K562 (cell line): ENCODE measurements around the gene PPL. TPM values are rescaled to one million over a fixed set of nuclear protein-coding genes. Genes with fewer than 3 reads are reported as not detected.

ENCODE experiments used
- ARHGAP35 ChIP-seq: fragments of 450-650 bp; IDR thresholded peaks from 2 replicates; pipeline ENCODE4 v1.6.1; 2018; ENCODE audit not compliant: partially characterized antibody
- BDP1 ChIP-seq: IDR thresholded peaks from 3 replicates; pipeline ENCODE4 v1.6.1; 2011; ENCODE audit not compliant: insufficient read length, insufficient read depth
- CAMTA2 ChIP-seq: fragments of 250-450 bp; sonication (Bioruptor Pico); conservative IDR thresholded peaks from 2 replicates; pipeline ENCODE4 v1.5.1; 2022
- FOXP1 ChIP-seq: sonication (generic); formaldehyde crosslinking; IDR thresholded peaks from 2 replicates; pipeline ENCODE4 v1.8.0; 2022; ENCODE audit warnings: mild to moderate bottlenecking, missing genetic modification reagents
- GABPB2 ChIP-seq: fragments of 250-450 bp; sonication (Bioruptor Pico); conservative IDR thresholded peaks from 2 replicates; pipeline ENCODE4 v1.5.1; 2021; ENCODE audit warnings: mild to moderate bottlenecking
- HNRNPH1 ChIP-seq: fragments of 200-400 bp; formaldehyde crosslinking; optimal IDR thresholded peaks from 2 replicates; pipeline ENCODE3; 2017; ENCODE audit warnings: low read depth, mild to moderate bottlenecking, low read length, moderate library complexity
- HSF4 ChIP-seq: fragments of 250-450 bp; sonication (Bioruptor Pico); IDR thresholded peaks from 2 replicates; pipeline ENCODE4 v2.1.2; 2022; ENCODE audit warnings: mild to moderate bottlenecking, moderate library complexity, borderline replicate concordance
- KLF10 ChIP-seq: fragments of 250-450 bp; sonication (Bioruptor Pico); IDR thresholded peaks from 2 replicates; pipeline ENCODE4 v1.6.1; 2021; ENCODE audit warnings: matching md5 sums
- MAFG ChIP-seq: fragments of 450-650 bp; conservative IDR thresholded peaks from 2 replicates; pipeline ENCODE4 v1.6.1; 2016; ENCODE audit warnings: missing genetic modification characterization, missing compliant biosample characterization
- MEF2D ChIP-seq: conservative IDR thresholded peaks from 2 replicates; pipeline ENCODE4 v1.6.1; 2016; ENCODE audit warnings: low read depth, missing genetic modification characterization, missing compliant biosample characterization
- MLX ChIP-seq, 2 experiments: fragments of 450-650 bp in 1 of 2; sonication (generic) in 1 of 2; formaldehyde crosslinking; conservative IDR thresholded peaks; 2 replicates each; pipeline versions ENCODE4 v1.4.0 to v1.8.1; 2020 to 2022; ENCODE audit warnings: mild to moderate bottlenecking in 1 of 2, missing genetic modification reagents in 1 of 2
- NCOA6 ChIP-seq: fragments of 450-650 bp; IDR thresholded peaks from 2 replicates; pipeline ENCODE4 v1.6.1; 2017; ENCODE audit warnings: mild to moderate bottlenecking
- NFATC3 ChIP-seq: fragments of 450-650 bp; IDR thresholded peaks from 2 replicates; pipeline ENCODE4 v1.6.1; 2017; ENCODE audit warnings: mild to moderate bottlenecking
- SNRNP70 ChIP-seq: fragments of 200-400 bp; formaldehyde crosslinking; optimal IDR thresholded peaks from 2 replicates; pipeline ENCODE3; 2017; ENCODE audit warnings: low read depth, low read length
- SP2 ChIP-seq: IDR thresholded peaks from 2 replicates; pipeline ENCODE4 v1.6.1; 2011; ENCODE audit warnings: mild to moderate bottlenecking, low read depth, low read length, moderate library complexity; ENCODE audit not compliant: poor library complexity, severe bottlenecking; ENCODE audit errors: extremely low read depth
- SREBF1 ChIP-seq: fragments of 150-350 bp; IDR thresholded peaks from 2 replicates; pipeline ENCODE4 v1.6.1; 2014; ENCODE audit warnings: antibody characterized with exemption, low read depth, low read length, borderline replicate concordance
- THRB ChIP-seq: fragments of 450-650 bp; formaldehyde crosslinking; conservative IDR thresholded peaks from 2 replicates; pipeline ENCODE4 v1.4.0; 2022; ENCODE audit warnings: mild to moderate bottlenecking, missing genetic modification characterization
- U2AF2 ChIP-seq: fragments of 200-400 bp; formaldehyde crosslinking; optimal IDR thresholded peaks from 2 replicates; pipeline ENCODE3; 2017; ENCODE audit warnings: low read depth, mild to moderate bottlenecking, low read length
- XRCC3 ChIP-seq: fragments of 450-650 bp; IDR thresholded peaks from 2 replicates; pipeline ENCODE4 v1.6.1; 2017; ENCODE audit warnings: mild to moderate bottlenecking, moderate library complexity
- ZMIZ1 ChIP-seq, 2 experiments: fragments of 150-350 bp in 1 of 2; IDR thresholded peaks; 2 replicates each; pipeline ENCODE4 v1.6.1; 2012 to 2016; ENCODE audit warnings: low read depth in 2 of 2, low read length in 2 of 2, mild to moderate bottlenecking in 1 of 2, moderate library complexity in 1 of 2
- ZNF184 ChIP-seq: sonication (generic); formaldehyde crosslinking; IDR thresholded peaks from 2 replicates; pipeline ENCODE4 v1.5.0; 2020; ENCODE audit warnings: missing genetic modification reagents
- ZNF212 ChIP-seq: fragments of 450-650 bp; formaldehyde crosslinking; IDR thresholded peaks from 2 replicates; pipeline ENCODE4 v1.4.0; 2020; ENCODE audit warnings: mild to moderate bottlenecking
- ZNF436 ChIP-seq: fragments of 250-450, 450-650 bp; sonication (Bioruptor Pico); formaldehyde crosslinking; IDR thresholded peaks from 2 replicates; pipeline ENCODE4 v1.7.0; 2020; ENCODE audit warnings: mild to moderate bottlenecking
- ZNF445 ChIP-seq: fragments of 250-450 bp; sonication (Bioruptor Pico); IDR thresholded peaks from 2 replicates; pipeline ENCODE4 v1.4.0; 2020; ENCODE audit warnings: low read depth, mild to moderate bottlenecking, moderate library complexity
- ZNF644 ChIP-seq: fragments of 200-800 bp; sonication (Bioruptor generic); IDR thresholded peaks from 2 replicates; pipeline ENCODE4 v1.6.1; 2016; ENCODE audit warnings: low read depth, missing genetic modification characterization, missing compliant biosample characterization
- polyA plus RNA-seq, 8 experiments: library from polyadenylated mRNA; depleted of rRNA in 4 of 8; stranded (reverse) in 5 of 8; unstranded in 3 of 8; fragments of >200 nt; fragmentation: Nextera tagmentation in 2 of 8; fragmentation: Illumina TruSeq in 1 of 8; extraction: Ambion mirVana in 2 of 8; extraction: Trizol in 1 of 8; gene quantifications; 2 replicates each; pipeline versions ENCODE4 v1.2.1 to v1.2.3, GENCODE V29; 2011 to 2014; ENCODE audit warnings: inconsistent platforms in 1 of 8, missing spikeins in 1 of 8
- total RNA-seq, 7 experiments: library from RNA; depleted of rRNA in 6 of 7; stranded (reverse); fragments of >200 nt in 6 of 7; fragmentation: Illumina TruSeq in 2 of 7; extraction: Trizol in 2 of 7; gene quantifications; 2 replicates each; pipeline versions ENCODE4 v1.2.1 to v1.2.3, GENCODE V29; 2011 to 2021; ENCODE audit warnings: low replicate concordance in 1 of 7

The PPL gene
- total and polyA plus RNA-seq, 9 of the 15 experiments (the other 6 are each of a cell fraction or from before 2014, with no cell fraction given): 0.01 to 0.15 (median 0.07) TPM; not detected in 3

- TF ChIP-seq SREBF1 (peak; percentile 73; the same call in 1 of the 2 replicates), SP2 (no peak), MLX (CRISPR knock-in tag; conservative IDR thresholded peaks at IDR 0.05) (no peak), ARHGAP35 (no peak), ZNF445 (CRISPR knock-in tag) (no peak), THRB (CRISPR knock-in tag) (no peak), U2AF2 (no peak), MAFG (tag) (no peak), ZNF436 (CRISPR knock-in tag) (no peak), ZNF644 (tag) (no peak), FOXP1 (CRISPR knock-in tag) (peak; percentile 61; the same call in 1 of the 2 replicates), MEF2D (tag) (no peak), CAMTA2 (CRISPR knock-in tag) (no peak), NFATC3 (no peak), HSF4 (CRISPR knock-in tag) (no peak), SNRNP70 (no peak), GABPB2 (CRISPR knock-in tag) (no peak), ZNF184 (CRISPR knock-in tag) (no peak), XRCC3 (no peak), KLF10 (no peak), NCOA6 (no peak; the same call in 1 of the 2 replicates), ZNF212 (CRISPR knock-in tag) (no peak), HNRNPH1 (no peak), BDP1 (no peak), ZMIZ1 (IDR thresholded peaks at IDR 0.05; ENCODE audit: low read depth in 2 of 2, low read length in 2 of 2) (no peak)
Measured at GRCh38 chr16:4846901-4847773, 89.8 kb downstream of the PPL start, which contains the start of the genes GLYR1 and UBN1 (continued).
